ENCODE measurements around the gene USF2. TPM values are rescaled to one million over a fixed set of nuclear protein-coding genes. Genes with fewer than 3 reads are reported as not detected.
"Not testable (repeated sequence)": the region's sequence is repeated elsewhere in the genome, so short reads cannot be mapped to it uniquely, and the experiment has no call there.

Gene USF2
- total RNA-seq, 1 experiment from 2014 or later, result 121 TPM

DNA sequence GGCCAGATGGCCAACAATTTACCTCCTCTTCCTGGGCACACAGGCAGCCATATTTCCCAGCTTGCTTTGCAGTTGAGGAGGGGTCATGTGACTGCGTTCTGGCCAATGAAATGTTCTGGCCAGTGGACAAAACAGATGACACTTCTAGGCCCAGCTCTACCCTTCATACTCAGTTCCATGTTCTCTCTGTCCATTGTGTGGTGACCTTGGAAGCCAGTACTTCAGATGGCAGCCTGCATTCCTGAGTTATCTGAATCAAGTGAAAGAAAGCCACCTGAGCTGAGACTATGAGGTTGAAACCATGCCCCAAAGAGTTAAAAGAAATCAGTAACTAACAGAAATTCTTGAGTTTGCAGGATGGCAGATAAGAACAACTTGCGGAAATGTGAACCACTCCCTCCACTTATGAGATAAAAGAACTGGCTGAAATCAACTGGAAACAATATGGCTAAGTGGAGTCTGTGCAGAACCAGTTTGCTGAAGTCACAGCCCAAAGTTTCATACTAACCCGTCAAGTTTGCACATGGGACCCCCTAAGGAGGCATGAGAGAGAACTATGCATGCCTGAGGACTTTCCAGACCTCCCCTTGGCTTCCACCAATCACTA lies 48.3 kb upstream of the USF2 start:
- H3K4me3 ChIP-seq (ENCODE audit: low read depth in 2 of 2, low read length in 2 of 2), result no peak overlapping the region
- no peak for ATAC-seq
- BruUV-seq (replicated peaks), result no TSS peak
- no peak for TF ChIP-seq SIN3A (IDR thresholded peaks at IDR 0.05; ENCODE audit: borderline replicate concordance, insufficient read depth, low read depth, low read length)
- TF ChIP-seq TCF7L2 (IDR thresholded peaks at IDR 0.05; ENCODE audit: low read depth, low read length), result no peak
- TF ChIP-seq POLR2AphosphoS5 (IDR thresholded peaks at IDR 0.05; ENCODE audit: low read depth, low read length), result no peak
- TF ChIP-seq, protein P1, sequence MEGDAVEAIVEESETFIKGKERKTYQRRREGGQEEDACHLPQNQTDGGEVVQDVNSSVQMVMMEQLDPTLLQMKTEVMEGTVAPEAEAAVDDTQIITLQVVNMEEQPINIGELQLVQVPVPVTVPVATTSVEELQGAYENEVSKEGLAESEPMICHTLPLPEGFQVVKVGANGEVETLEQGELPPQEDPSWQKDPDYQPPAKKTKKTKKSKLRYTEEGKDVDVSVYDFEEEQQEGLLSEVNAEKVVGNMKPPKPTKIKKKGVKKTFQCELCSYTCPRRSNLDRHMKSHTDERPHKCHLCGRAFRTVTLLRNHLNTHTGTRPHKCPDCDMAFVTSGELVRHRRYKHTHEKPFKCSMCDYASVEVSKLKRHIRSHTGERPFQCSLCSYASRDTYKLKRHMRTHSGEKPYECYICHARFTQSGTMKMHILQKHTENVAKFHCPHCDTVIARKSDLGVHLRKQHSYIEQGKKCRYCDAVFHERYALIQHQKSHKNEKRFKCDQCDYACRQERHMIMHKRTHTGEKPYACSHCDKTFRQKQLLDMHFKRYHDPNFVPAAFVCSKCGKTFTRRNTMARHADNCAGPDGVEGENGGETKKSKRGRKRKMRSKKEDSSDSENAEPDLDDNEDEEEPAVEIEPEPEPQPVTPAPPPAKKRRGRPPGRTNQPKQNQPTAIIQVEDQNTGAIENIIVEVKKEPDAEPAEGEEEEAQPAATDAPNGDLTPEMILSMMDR (IDR thresholded peaks at IDR 0.05), result no peak
- TF ChIP-seq, protein P2, sequence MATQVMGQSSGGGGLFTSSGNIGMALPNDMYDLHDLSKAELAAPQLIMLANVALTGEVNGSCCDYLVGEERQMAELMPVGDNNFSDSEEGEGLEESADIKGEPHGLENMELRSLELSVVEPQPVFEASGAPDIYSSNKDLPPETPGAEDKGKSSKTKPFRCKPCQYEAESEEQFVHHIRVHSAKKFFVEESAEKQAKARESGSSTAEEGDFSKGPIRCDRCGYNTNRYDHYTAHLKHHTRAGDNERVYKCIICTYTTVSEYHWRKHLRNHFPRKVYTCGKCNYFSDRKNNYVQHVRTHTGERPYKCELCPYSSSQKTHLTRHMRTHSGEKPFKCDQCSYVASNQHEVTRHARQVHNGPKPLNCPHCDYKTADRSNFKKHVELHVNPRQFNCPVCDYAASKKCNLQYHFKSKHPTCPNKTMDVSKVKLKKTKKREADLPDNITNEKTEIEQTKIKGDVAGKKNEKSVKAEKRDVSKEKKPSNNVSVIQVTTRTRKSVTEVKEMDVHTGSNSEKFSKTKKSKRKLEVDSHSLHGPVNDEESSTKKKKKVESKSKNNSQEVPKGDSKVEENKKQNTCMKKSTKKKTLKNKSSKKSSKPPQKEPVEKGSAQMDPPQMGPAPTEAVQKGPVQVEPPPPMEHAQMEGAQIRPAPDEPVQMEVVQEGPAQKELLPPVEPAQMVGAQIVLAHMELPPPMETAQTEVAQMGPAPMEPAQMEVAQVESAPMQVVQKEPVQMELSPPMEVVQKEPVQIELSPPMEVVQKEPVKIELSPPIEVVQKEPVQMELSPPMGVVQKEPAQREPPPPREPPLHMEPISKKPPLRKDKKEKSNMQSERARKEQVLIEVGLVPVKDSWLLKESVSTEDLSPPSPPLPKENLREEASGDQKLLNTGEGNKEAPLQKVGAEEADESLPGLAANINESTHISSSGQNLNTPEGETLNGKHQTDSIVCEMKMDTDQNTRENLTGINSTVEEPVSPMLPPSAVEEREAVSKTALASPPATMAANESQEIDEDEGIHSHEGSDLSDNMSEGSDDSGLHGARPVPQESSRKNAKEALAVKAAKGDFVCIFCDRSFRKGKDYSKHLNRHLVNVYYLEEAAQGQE (IDR thresholded peaks at IDR 0.05; ENCODE audit: insufficient read depth in 1 of 2, low read depth in 2 of 2, low read length in 1 of 2), result no peak
- intact Hi-C loops (cut with micrococcal nuclease; ENCODE audit: unreplicated experiment), result no loop called here
- no peaks in the 10 kb centered on the region; the same call in 1 of the 2 replicates for H3K27me3 ChIP-seq (ENCODE audit: control insufficient read depth, insufficient read depth, low read length)
- CTCF ChIA-PET, result interaction anchor here (0.5 kb wide), 1 partner anchor 582 kb away, joined by 3 read pairs; no protein-coding TSS in a partner anchor
- no peaks in the 10 kb centered on the region for H3K36me3 ChIP-seq (ENCODE audit: control insufficient read depth, insufficient read depth, low read length)
- H3K27ac ChIP-seq (ENCODE audit: low read length), result no peak overlapping the region
- POLR2A ChIA-PET, result no interaction called here
- no peaks in the 10 kb centered on the region for H3K9me3 ChIP-seq (ENCODE audit: control insufficient read depth, insufficient read depth, low read depth, low read length)
- DNase-seq (ENCODE audit: low read depth, low spot score), result no peak
- in situ Hi-C loops (cut with HindIII; ENCODE audit: low pct_unique_long_range_greater_than_20kb, low sequenced_read_pairs), result no loop called here
- no peaks in the 10 kb centered on the region for H3K4me1 ChIP-seq (ENCODE audit: control insufficient read depth, insufficient read depth, low read length)

DNA sequence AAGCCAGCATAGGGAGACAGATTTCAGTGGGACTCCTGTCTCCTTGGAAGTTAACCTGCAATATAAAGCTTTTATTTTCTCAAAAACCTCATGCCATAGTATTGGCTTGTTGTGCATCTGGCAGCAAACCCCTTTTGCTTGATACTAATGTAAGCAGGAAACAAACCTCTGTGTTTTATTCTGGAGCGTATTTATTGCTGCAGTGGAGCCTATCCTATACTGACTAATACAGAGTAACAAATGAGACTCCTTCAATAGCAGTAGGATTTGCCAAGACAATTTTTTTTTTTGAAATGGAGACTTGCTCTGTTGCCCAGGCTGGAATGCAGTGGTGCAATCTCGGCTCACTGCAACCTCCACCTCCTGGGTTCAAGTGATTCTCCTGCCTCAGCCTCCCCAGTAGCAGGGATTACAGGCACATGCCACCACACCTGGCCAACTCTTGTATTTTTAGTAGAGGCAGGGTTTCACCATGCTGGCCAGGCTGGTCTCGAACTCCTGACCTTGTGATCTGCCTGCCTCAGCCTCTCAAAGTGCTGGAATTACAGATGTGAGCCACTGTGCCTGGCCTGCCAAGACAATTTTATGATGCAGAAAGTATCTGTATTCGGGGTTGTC lies 47.7 kb upstream of the USF2 start:
- intact Hi-C loops (cut with micrococcal nuclease; ENCODE audit: unreplicated experiment); POLR2A ChIA-PET; H3K9me3 ChIP-seq (ENCODE audit: control insufficient read depth, insufficient read depth, low read depth, low read length); H3K27me3 ChIP-seq (ENCODE audit: control insufficient read depth, insufficient read depth, low read length); BruUV-seq (replicated peaks); DNase-seq (ENCODE audit: low read depth, low spot score); H3K4me3 ChIP-seq (ENCODE audit: low read depth in 2 of 2, low read length in 2 of 2); H3K4me1 ChIP-seq (ENCODE audit: control insufficient read depth, insufficient read depth, low read length); ATAC-seq; in situ Hi-C loops (cut with HindIII; ENCODE audit: low pct_unique_long_range_greater_than_20kb, low sequenced_read_pairs); H3K27ac ChIP-seq (ENCODE audit: low read length); H3K36me3 ChIP-seq (ENCODE audit: control insufficient read depth, insufficient read depth, low read length): not testable (repeated sequence)
- CTCF ChIA-PET, result interaction anchor here (0.5 kb wide), 1 partner anchor 583 kb away, joined by 3 read pairs; no protein-coding TSS in a partner anchor

DNA sequence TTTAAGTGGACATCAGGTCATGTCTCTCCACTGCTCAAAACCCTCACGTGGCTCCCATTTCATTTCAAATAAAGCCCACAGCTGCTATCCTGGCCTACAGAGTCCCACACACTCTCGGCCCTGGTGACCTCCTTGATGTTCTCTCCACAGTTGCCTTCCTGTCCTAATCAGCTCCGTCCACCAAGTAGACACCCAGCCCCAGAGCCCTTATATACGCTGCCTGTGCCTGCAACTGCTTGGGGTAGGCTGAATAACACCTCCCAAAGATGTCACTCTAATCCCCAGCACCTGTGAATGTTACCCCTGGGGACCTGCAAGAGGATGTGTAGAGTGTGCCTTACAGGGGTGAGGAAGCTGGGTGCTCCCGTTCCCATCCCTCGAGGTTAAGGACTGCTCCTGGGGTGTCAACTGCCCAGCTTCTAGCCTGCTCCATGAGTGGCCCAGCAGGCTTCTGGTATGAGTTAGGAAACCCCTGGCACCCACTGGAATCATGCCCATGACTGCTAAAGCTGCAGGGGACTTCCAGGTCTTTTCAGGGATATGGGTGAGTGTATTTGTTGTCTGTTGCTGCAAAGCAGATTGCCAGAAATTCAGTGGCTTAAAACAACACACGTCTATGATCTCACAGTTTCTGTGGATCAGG lies 46.3 kb upstream of the USF2 start:
- in situ Hi-C loops (cut with HindIII; ENCODE audit: low pct_unique_long_range_greater_than_20kb, low sequenced_read_pairs), result no loop called here
- ATAC-seq, result no peak
- intact Hi-C loops (cut with micrococcal nuclease; ENCODE audit: unreplicated experiment), result no loop called here

More for the DNA sequence above, 46.3 kb upstream of the USF2 start:
- no peaks in the 10 kb centered on the region for H3K36me3 ChIP-seq (ENCODE audit: control insufficient read depth, insufficient read depth, low read length)
- no TSS peak for BruUV-seq (replicated peaks)
- no peak overlapping the region for H3K27ac ChIP-seq (ENCODE audit: low read length)
- no peak overlapping the region for H3K4me3 ChIP-seq (ENCODE audit: low read depth in 2 of 2, low read length in 2 of 2)
- H3K27me3 ChIP-seq (ENCODE audit: control insufficient read depth, insufficient read depth, low read length), result peaks cover 2% of the 10 kb centered on the region; the same call in 1 of the 2 replicates
- no peaks in the 10 kb centered on the region for H3K9me3 ChIP-seq (ENCODE audit: control insufficient read depth, insufficient read depth, low read depth, low read length)
- ChIA-PET CTCF (no interaction called here), POLR2A (no interaction called here)
- TF ChIP-seq, protein P2 (IDR thresholded peaks at IDR 0.05; ENCODE audit: insufficient read depth in 1 of 2, low read depth in 2 of 2, low read length in 1 of 2), result no peak
- TF ChIP-seq SIN3A (IDR thresholded peaks at IDR 0.05; ENCODE audit: borderline replicate concordance, insufficient read depth, low read depth, low read length) (no peak), TCF7L2 (IDR thresholded peaks at IDR 0.05; ENCODE audit: low read depth, low read length) (no peak), POLR2AphosphoS5 (IDR thresholded peaks at IDR 0.05; ENCODE audit: low read depth, low read length) (no peak)
- TF ChIP-seq, protein P1 (IDR thresholded peaks at IDR 0.05), result no peak
- no peak for DNase-seq (ENCODE audit: low read depth, low spot score)
- no peaks in the 10 kb centered on the region for H3K4me1 ChIP-seq (ENCODE audit: control insufficient read depth, insufficient read depth, low read length)

Measured in Panc1 (cell line).